Heart right ventricle (tissue), 16 donors: ENCODE results near the gene NHP2. TPM values are rescaled to one million over a fixed set of nuclear protein-coding genes. Genes with fewer than 3 reads are reported as not detected.

Experiments used
- ATAC-seq, 8 donors: fragments of 200-7000 bp; cut with Tn5 transposase; one replicate each; pipeline ENCODE4 v1.9.1; 2020; ENCODE audit warnings: mild to moderate bottlenecking in 8 of 8, moderate library complexity in 8 of 8, moderate number of reproducible peaks in 1 of 8
- DNase-seq, 2 donors: peaks; one replicate each; pipeline ENCODE4 v3.0.0-alpha.2; 2020
- H3K27ac ChIP-seq, 10 donors: fragments of 200-600 bp; sonication (generic) in 2 of 10; one replicate each; pipeline versions ENCODE4 v1.5.0 to v1.8.0; 2020 to 2022; ENCODE audit warnings: mild to moderate bottlenecking in 3 of 10
- H3K27me3 ChIP-seq, 7 donors: fragments of 200-600 bp; one replicate each; pipeline ENCODE4 v1.8.0; 2021 to 2022; ENCODE audit warnings: mild to moderate bottlenecking in 2 of 7
- H3K36me3 ChIP-seq, 9 donors: fragments of 200-600 bp; sonication (generic) in 1 of 9; one replicate each; pipeline versions ENCODE4 v1.5.0 to v1.8.0; 2020 to 2022; ENCODE audit warnings: mild to moderate bottlenecking in 2 of 9
- H3K4me1 ChIP-seq, 9 donors: fragments of 200-600 bp; sonication (generic) in 1 of 9; one replicate each; pipeline versions ENCODE4 v1.5.0 to v1.8.0; 2020 to 2022; ENCODE audit warnings: mild to moderate bottlenecking in 4 of 9
- H3K4me3 ChIP-seq, 10 donors: fragments of 200-600 bp; sonication (generic) in 2 of 10; one replicate each; pipeline versions ENCODE4 v1.5.0 to v1.8.0; 2020 to 2022; ENCODE audit warnings: mild to moderate bottlenecking in 7 of 10, moderate library complexity in 2 of 10
- H3K9me3 ChIP-seq, 11 donors: fragments of 200-600 bp in 10 of 11; sonication (generic) in 2 of 11; one replicate each; pipeline versions ENCODE4 v1.5.0 to v1.8.0; 2013 to 2022; ENCODE audit warnings: mild to moderate bottlenecking in 2 of 11, control low read depth in 1 of 11, moderate library complexity in 1 of 11
- WGBS, 2 donors: extraction: QIAGEN DNeasy Blood & Tissue Kit; methylation state at CpG; one replicate each; pipeline ENCODE4 v1.1.7; 2013; ENCODE audit warnings: inconsistent platforms in 1 of 2; 5-methylcytosine and 5-hydroxymethylcytosine counted together
- intact Hi-C, 10 donors: fragments of 100-400 bp; cut with DNase I; formaldehyde crosslinking; loops; one replicate each; pipeline versions ENCODE4 v1.11.1 to v1.14.2; 2022
- polyA plus RNA-seq, 2 donors: library from polyadenylated mRNA; stranded (reverse); fragments of 200-250 nt; gene quantifications; one replicate each; pipeline ENCODE4 v1.2.3, GENCODE V29; 2013
- total RNA-seq, 10 donors: library from RNA; stranded (reverse); fragmentation: NEBNext Ultra II Directional in 3 of 10; extraction: Animal tissue kit (Norgen Biotek cat#: 25700) in 3 of 10; gene quantifications; one replicate each; pipeline versions ENCODE4 v1.2.1 to v1.2.4, GENCODE V29; 2021 to 2023
- TF ChIP-seq, protein P1 (sequence below), 9 donors: fragments of 200-600 bp; sonication (generic) in 2 of 9; IDR thresholded peaks; one replicate each; pipeline versions ENCODE4 v1.5.0 to v1.8.0; 2021 to 2022; ENCODE audit warnings: antibody characterized with exemption in 9 of 9, mild to moderate bottlenecking in 5 of 9, moderate library complexity in 1 of 9
- donor health status: Arrhythmogenic right ventricular cardiomyopathy.
- donor health status: ischemic (EF 13 %, LVEDD 7.1; RV severe dilation, severe dysfunction).
- donor health status: healthy with polysubstance abuse.
- donor health status: DM: no; HTN: yes; CAD: no.
- donor health status: DM: no; HTN: no; CAD: no.
- donor health status: ischemic (EF 25% LVEDD 6.9; RV normal size, moderate dysfunction).
- donor health status: ischemic (EF 25% LVEDD 5.7; RV mildly dilated, moderate dysfunction).
- donor health status: healthy.
- donor health status: DM: yes; HTN: yes; CAD: no.
- donor health status: Ischemic cardiomyopathy.
- donor health status: ischemic (EF 35%, LVEDD 5.7; RV mildly dilated, moderate dysfunction).
- donor health status: nonischemic (EF 11% LVEDD 7.7; RV severe dilation, severe dysfunction).
- donor health status: DM: yes; HTN: yes; CAD: no.
- donor health status: PGD.
- donor health status: ischemic (EF 29% LVEDD 5.4; RV normal size, mild dysfunction).
- donor health status: nonischemic (EF 23%, LVEDD 6.1; RV moderate dilation, normal function).

Gene NHP2
- total and polyA plus RNA-seq, 12 donors: 59.8 to 272 (median 74.5) TPM

DNA sequence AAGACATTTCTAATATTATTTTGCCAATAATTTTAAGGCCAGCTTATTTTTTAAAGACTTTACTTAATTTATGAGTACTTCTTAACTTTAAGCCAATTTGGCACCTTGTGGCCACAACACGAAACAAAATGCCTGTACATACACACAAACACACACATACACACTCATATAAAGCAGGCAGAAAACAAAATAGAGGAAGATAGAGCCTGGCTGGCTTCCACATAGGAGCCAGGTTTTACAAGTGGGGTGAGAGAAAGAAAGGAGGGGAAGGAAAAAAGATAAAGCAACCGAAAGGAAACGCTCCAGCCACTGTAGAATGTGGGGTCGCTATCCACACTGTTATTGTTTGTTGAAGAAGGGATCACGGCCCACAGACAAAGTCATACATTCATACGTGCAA is 23.1 kb upstream of the NHP2 start:
- intact Hi-C loops: no loop called here
- H3K36me3 ChIP-seq: no peaks in the 10 kb centered on the region

DNA sequence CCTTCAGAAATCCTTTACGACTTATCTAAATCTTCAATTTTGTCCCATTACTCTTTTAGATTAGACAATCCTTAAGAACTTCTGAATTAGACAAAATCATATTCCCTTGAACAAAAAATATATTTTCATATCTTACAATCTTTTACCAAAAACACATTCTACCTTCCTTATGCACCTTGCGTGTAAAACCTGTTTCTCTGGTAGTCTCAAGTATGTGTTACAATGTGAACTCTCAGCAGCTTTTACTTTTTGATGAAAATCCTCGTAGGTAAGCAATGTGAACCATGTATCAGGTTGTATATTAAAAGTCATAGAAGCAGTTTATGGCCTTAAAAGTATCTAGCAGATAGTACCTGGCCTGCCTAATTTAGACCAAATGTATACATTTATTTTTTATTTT is 20.8 kb upstream of the NHP2 start:
- Histone ChIP-seq H3K36me3 (no peaks in the 10 kb centered on the region), H3K27me3 (peaks cover 0 to 4% (median 0%) of the 10 kb centered on the region in 7 donors), H3K4me1 (no peaks in the 10 kb centered on the region), H3K9me3 (peaks cover 0 to 3% (median 0%) of the 10 kb centered on the region in 11 donors), H3K4me3 (no peak overlapping the region), H3K27ac (no peak overlapping the region)
- 93 to 95% methylated on average over 3 of the region's 3 CpGs for WGBS, 2 donors
- intact Hi-C loops: no loop called here
- DNase-seq: no peak
- no peak for ATAC-seq
- TF ChIP-seq, protein P1, sequence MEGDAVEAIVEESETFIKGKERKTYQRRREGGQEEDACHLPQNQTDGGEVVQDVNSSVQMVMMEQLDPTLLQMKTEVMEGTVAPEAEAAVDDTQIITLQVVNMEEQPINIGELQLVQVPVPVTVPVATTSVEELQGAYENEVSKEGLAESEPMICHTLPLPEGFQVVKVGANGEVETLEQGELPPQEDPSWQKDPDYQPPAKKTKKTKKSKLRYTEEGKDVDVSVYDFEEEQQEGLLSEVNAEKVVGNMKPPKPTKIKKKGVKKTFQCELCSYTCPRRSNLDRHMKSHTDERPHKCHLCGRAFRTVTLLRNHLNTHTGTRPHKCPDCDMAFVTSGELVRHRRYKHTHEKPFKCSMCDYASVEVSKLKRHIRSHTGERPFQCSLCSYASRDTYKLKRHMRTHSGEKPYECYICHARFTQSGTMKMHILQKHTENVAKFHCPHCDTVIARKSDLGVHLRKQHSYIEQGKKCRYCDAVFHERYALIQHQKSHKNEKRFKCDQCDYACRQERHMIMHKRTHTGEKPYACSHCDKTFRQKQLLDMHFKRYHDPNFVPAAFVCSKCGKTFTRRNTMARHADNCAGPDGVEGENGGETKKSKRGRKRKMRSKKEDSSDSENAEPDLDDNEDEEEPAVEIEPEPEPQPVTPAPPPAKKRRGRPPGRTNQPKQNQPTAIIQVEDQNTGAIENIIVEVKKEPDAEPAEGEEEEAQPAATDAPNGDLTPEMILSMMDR (IDR thresholded peaks at IDR 0.05): no peak

More for the DNA sequence above, 23.1 kb upstream of the NHP2 start:
- ATAC-seq (no peak), DNase-seq (no peak)
- Histone ChIP-seq H3K27ac (no peak overlapping the region), H3K9me3 (peaks cover 0 to 6% (median 0%) of the 10 kb centered on the region in 11 donors), H3K4me3 (no peak overlapping the region), H3K27me3 (peaks cover 0 to 17% (median 0%) of the 10 kb centered on the region in 7 donors), H3K4me1 (peaks cover 0 to 2% (median 0%) of the 10 kb centered on the region in 9 donors)
- WGBS, 2 donors: 56 to 70% methylated on average over 6 of the region's 6 CpGs
- TF ChIP-seq, protein P1 (IDR thresholded peaks at IDR 0.05): no peak

DNA sequence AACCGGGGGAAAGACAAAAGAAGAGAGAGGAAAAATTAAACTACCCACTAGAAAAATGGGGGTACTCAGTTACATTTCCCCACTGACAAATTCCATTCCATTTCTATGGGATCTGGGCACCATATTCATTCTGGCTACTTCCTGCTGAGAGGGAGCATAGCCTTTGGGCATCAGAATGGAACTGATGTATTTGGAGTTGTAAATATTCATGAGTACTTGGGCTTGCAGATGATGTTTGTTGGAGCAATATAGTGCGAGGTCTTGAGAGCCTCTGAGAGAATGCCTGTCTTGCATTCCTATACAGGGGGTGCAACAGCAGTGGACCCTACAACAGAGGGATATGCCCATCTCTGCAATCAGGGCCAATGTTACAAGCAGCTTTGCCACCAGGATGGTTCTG is 16.8 kb upstream of the NHP2 start:
- TF ChIP-seq, protein P1 (IDR thresholded peaks at IDR 0.05): no peak
- intact Hi-C loops: no loop called here

DNA sequence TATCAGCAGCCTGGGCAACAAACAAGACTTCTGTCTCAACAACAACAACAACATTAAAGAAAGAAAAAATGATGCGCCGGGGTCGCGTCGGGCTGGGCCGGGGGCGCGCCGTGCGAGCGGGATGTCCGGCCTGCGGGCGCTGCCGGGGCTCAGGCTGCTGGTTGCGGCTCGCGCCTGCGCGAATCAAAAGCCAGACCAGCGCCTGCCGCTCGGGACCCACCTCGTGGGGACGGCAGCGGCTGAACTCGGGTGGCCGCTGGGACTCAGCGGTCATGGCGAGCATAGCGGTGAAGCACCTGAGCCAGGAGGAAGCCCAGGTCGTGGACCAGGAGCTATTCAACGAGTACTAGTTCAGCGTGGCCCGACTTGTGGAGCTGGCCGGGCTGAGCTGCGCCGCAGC is 11.9 kb upstream of the NHP2 start:
- 22 to 24% methylated on average over 38 of the region's 38 CpGs for WGBS, 2 donors
- H3K27me3 ChIP-seq: peaks cover 0 to 47% (median 33%) of the 10 kb centered on the region in 7 donors

More for the DNA sequence above, 16.8 kb upstream of the NHP2 start:
- H3K36me3 ChIP-seq: no peaks in the 10 kb centered on the region
- peaks cover 0 to 24% (median 11%) of the 10 kb centered on the region in 7 donors for H3K27me3 ChIP-seq
- H3K4me3 ChIP-seq: no peak overlapping the region
- no peak overlapping the region for H3K27ac ChIP-seq
- no peak for DNase-seq
- no peaks in the 10 kb centered on the region for H3K9me3 ChIP-seq
- no peak for ATAC-seq
- no peaks in the 10 kb centered on the region for H3K4me1 ChIP-seq
- 85 to 87% methylated on average over 2 of the region's 2 CpGs for WGBS, 2 donors

More for the DNA sequence above, 11.9 kb upstream of the NHP2 start:
- no peak overlapping the region for H3K4me3 ChIP-seq
- TF ChIP-seq, protein P1 (IDR thresholded peaks at IDR 0.05): no peak
- no peak for ATAC-seq
- intact Hi-C loops: loop anchor here in 3 of 10 donors (2.0 kb wide), 2 partner anchors 89 to 91 kb away; no protein-coding TSS in a partner anchor
- no peak overlapping the region for H3K27ac ChIP-seq
- no peaks in the 10 kb centered on the region for H3K9me3 ChIP-seq
- peaks cover 0 to 10% (median 8%) of the 10 kb centered on the region in 9 donors for H3K4me1 ChIP-seq
- no peak for DNase-seq
- H3K36me3 ChIP-seq: no peaks in the 10 kb centered on the region
